GDM1 (cell line): ENCODE data around the gene FCER2.
"Not testable (repeated sequence)": the region's sequence is repeated elsewhere in the genome, so short reads cannot be mapped to it uniquely, and the experiment has no call there.

Experiments used
- DNase-seq: peaks from one replicate; lab custom pipeline; 2025; lab: John Stamatoyannopoulos, UW

The FCER2 gene

GRCh38 chr19:7701654-7702457 lies at the start of gene FCER2:
FCER2 (minus strand) TSS chr19:7702131; CDS start chr19:7699760, 2,371 bp downstream.
- DNase-seq = no peak

GRCh38 chr19:7751157-7751783 lies 49.3 kb upstream of the FCER2 start:
- DNase-seq = no peak

- no peak for DNase-seq
Measured at GRCh38 chr19:7748756-7749155, 46.8 kb upstream of the FCER2 start.

- no peak for DNase-seq
Measured at GRCh38 chr19:7748171-7748570, 46.2 kb upstream of the FCER2 start.

GRCh38 chr19:7746903-7747884 lies 45.3 kb upstream of the FCER2 start, which contains the start of gene CD209:
CD209 (minus strand) TSS chr19:7747534; CDS start chr19:7747511, 23 bp downstream.
- DNase-seq = no peak

- DNase-seq = not testable (repeated sequence)
Measured at GRCh38 chr19:7746306-7746705, 44.4 kb upstream of the FCER2 start.

GRCh38 chr19:7744871-7745650 lies 43.1 kb upstream of the FCER2 start:
- DNase-seq = no peak

- no peak for DNase-seq
Measured at GRCh38 chr19:7744199-7744786, 42.4 kb upstream of the FCER2 start.

- DNase-seq = no peak
Measured at GRCh38 chr19:7743425-7743841, 41.5 kb upstream of the FCER2 start.

GRCh38 chr19:7742991-7743390 lies 41.1 kb upstream of the FCER2 start:
- no peak for DNase-seq

- DNase-seq = no peak
Measured at GRCh38 chr19:7742575-7742974, 40.6 kb upstream of the FCER2 start.

GRCh38 chr19:7740682-7741054 lies 38.7 kb upstream of the FCER2 start:
- no peak for DNase-seq

GRCh38 chr19:7739801-7740681 lies 38.1 kb upstream of the FCER2 start:
- no peak for DNase-seq

GRCh38 chr19:7739211-7739755 lies 37.4 kb upstream of the FCER2 start:
- DNase-seq = no peak

GRCh38 chr19:7738023-7738422 lies 36.1 kb upstream of the FCER2 start:
- no peak for DNase-seq

GRCh38 chr19:7737215-7737614 lies 35.3 kb upstream of the FCER2 start:
- no peak for DNase-seq

- DNase-seq = no peak
Measured at GRCh38 chr19:7736148-7736547, 34.2 kb upstream of the FCER2 start.

- no peak for DNase-seq
Measured at GRCh38 chr19:7734220-7735203, 32.6 kb upstream of the FCER2 start.

- no peak for DNase-seq
Measured at GRCh38 chr19:7733376-7733775, 31.4 kb upstream of the FCER2 start.
